Lower leg skin (tissue), 3 donors: ENCODE data around the gene RABL6.

Experiments used
- POLR2A ChIP-seq, 2 donors: fragments of 450-650 bp; IDR thresholded peaks; one replicate each; pipeline ENCODE4 v1.6.1; 2016 to 2017; ENCODE audit warnings: antibody characterized with exemption in 2 of 2, mild to moderate bottlenecking in 1 of 2, moderate library complexity in 1 of 2
- TF ChIP-seq, protein P1 (sequence below), 3 donors: fragments of 450-650 bp; IDR thresholded peaks; one replicate each; pipeline ENCODE4 v1.5.1; 2016; ENCODE audit warnings: antibody characterized with exemption in 3 of 3, mild to moderate bottlenecking in 3 of 3, moderate library complexity in 2 of 3

DNA sequence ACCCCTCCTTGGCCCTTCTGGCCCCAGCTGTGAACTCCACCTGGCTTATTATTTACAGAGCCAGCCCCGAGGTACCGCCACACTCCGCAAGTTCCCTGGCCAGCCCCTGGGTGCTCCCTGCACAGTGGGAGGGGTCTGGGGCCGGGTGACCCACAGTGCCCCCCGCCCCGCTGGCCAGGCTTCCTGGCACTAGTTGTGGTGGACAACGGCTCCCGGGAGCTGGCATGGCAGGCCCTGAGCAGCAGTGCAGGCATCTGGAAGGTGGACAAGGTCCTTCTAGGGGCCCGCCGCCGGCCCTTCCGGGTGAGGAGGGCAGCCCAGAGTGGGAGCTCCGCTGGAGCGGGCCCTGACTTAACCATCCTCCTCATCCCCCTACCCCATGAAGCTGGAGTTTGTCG, 48.3 kb downstream of the RABL6 start:
- TF ChIP-seq POLR2A (IDR thresholded peaks at IDR 0.05), result no peak
- TF ChIP-seq, protein P1, sequence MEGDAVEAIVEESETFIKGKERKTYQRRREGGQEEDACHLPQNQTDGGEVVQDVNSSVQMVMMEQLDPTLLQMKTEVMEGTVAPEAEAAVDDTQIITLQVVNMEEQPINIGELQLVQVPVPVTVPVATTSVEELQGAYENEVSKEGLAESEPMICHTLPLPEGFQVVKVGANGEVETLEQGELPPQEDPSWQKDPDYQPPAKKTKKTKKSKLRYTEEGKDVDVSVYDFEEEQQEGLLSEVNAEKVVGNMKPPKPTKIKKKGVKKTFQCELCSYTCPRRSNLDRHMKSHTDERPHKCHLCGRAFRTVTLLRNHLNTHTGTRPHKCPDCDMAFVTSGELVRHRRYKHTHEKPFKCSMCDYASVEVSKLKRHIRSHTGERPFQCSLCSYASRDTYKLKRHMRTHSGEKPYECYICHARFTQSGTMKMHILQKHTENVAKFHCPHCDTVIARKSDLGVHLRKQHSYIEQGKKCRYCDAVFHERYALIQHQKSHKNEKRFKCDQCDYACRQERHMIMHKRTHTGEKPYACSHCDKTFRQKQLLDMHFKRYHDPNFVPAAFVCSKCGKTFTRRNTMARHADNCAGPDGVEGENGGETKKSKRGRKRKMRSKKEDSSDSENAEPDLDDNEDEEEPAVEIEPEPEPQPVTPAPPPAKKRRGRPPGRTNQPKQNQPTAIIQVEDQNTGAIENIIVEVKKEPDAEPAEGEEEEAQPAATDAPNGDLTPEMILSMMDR (IDR thresholded peaks at IDR 0.05), result no peak
